HepG2 (cell line): ENCODE measurements around the gene TUBGCP6. TPM values are rescaled to one million over a fixed set of nuclear protein-coding genes. Genes with fewer than 3 reads are reported as not detected.
A peak's percentile ranks its signal among the peaks of the same experiment; 100 is the strongest.

Source experiments
- ARNTL ChIP-seq: sonication (generic); formaldehyde crosslinking; IDR thresholded peaks from 2 replicates; pipeline ENCODE4 v1.4.0; 2020; ENCODE audit warnings: mild to moderate bottlenecking, missing genetic modification reagents
- ATF1 ChIP-seq: IDR thresholded peaks from 2 replicates; pipeline ENCODE4 v1.6.1; 2016; ENCODE audit warnings: mild to moderate bottlenecking, control low read depth
- ISL2 ChIP-seq: sonication (generic); formaldehyde crosslinking; IDR thresholded peaks from 2 replicates; pipeline ENCODE4 v1.5.0; 2020; ENCODE audit warnings: missing genetic modification reagents
- KLF11 ChIP-seq: IDR thresholded peaks from 2 replicates; pipeline ENCODE4 v1.6.1; 2016; ENCODE audit warnings: missing compliant biosample characterization
- LCORL ChIP-seq, 2 experiments: fragments of 450-650 bp in 1 of 2; sonication (generic) in 1 of 2; formaldehyde crosslinking in 1 of 2; IDR thresholded peaks; 2 replicates each; pipeline versions ENCODE4 v1.5.0 to v1.6.1; 2017 to 2020; ENCODE audit warnings: antibody characterized with exemption in 1 of 2, missing genetic modification reagents in 1 of 2
- MAFG ChIP-seq: sonication (generic); formaldehyde crosslinking; IDR thresholded peaks from 2 replicates; pipeline ENCODE4 v1.5.1; 2020; ENCODE audit warnings: mild to moderate bottlenecking, missing genetic modification reagents
- RARA ChIP-seq: IDR thresholded peaks from 2 replicates; pipeline ENCODE4 v1.6.1; 2016; ENCODE audit warnings: missing genetic modification reagents, missing compliant biosample characterization
- ZBTB7B ChIP-seq: sonication (generic); formaldehyde crosslinking; IDR thresholded peaks from 2 replicates; pipeline ENCODE4 v1.4.0; 2020; ENCODE audit warnings: missing genetic modification reagents
- ZFAT ChIP-seq: sonication (generic); formaldehyde crosslinking; conservative IDR thresholded peaks from 2 replicates; pipeline ENCODE4 v1.8.1; 2023; ENCODE audit warnings: missing genetic modification reagents, inconsistent platforms
- ZNF329 ChIP-seq: sonication (generic); formaldehyde crosslinking; IDR thresholded peaks from 2 replicates; pipeline ENCODE4 v1.9.0; 2021; ENCODE audit warnings: low read depth, mild to moderate bottlenecking, missing genetic modification reagents
- ZNF557 ChIP-seq: sonication (generic); formaldehyde crosslinking; IDR thresholded peaks from 2 replicates; pipeline ENCODE4 v1.4.0; 2020; ENCODE audit warnings: missing genetic modification reagents
- ZNF75D ChIP-seq: sonication (generic); formaldehyde crosslinking; IDR thresholded peaks from 2 replicates; pipeline ENCODE4 v1.8.1; 2023; ENCODE audit warnings: missing genetic modification reagents, mild to moderate bottlenecking, borderline replicate concordance
- ZNF775 ChIP-seq: sonication (generic); formaldehyde crosslinking; IDR thresholded peaks from 2 replicates; pipeline ENCODE4 v1.4.0; 2020; ENCODE audit warnings: missing genetic modification reagents, mild to moderate bottlenecking, moderate library complexity, borderline replicate concordance
- polyA plus RNA-seq, 8 experiments: library from polyadenylated mRNA; depleted of rRNA in 3 of 8; stranded (reverse) in 7 of 8; unstranded in 1 of 8; fragments of >200 nt; fragmentation: Illumina TruSeq in 4 of 8; extraction: Trizol in 4 of 8; gene quantifications; 2 replicates each; pipeline versions ENCODE4 v1.2.1 to v1.2.3, GENCODE V29; 2011 to 2016; ENCODE audit warnings: low read depth in 4 of 8, missing spikeins in 1 of 8, mixed read lengths in 1 of 8; ENCODE audit not compliant: insufficient read depth in 1 of 8
- total RNA-seq, 5 experiments: library from RNA; depleted of rRNA; stranded (reverse); fragments of >200 nt; fragmentation: Illumina TruSeq; extraction: Trizol; gene quantifications; 2 replicates each; pipeline ENCODE4 v1.2.3, GENCODE V29; 2016; ENCODE audit warnings: low read depth in 1 of 5
- TF ChIP-seq, protein P1 (sequence below): sonication (generic); formaldehyde crosslinking; IDR thresholded peaks from 2 replicates; pipeline ENCODE4 v1.4.0; 2020; ENCODE audit warnings: missing genetic modification reagents
- TF ChIP-seq, protein P2 (sequence below): sonication (generic); formaldehyde crosslinking; IDR thresholded peaks from 2 replicates; pipeline ENCODE4 v1.5.0; 2020; ENCODE audit warnings: mild to moderate bottlenecking, low read depth, missing genetic modification reagents, borderline replicate concordance
- TF ChIP-seq, protein P3 (sequence below): sonication (generic); formaldehyde crosslinking; IDR thresholded peaks from 2 replicates; pipeline ENCODE4 v1.5.0; 2020; ENCODE audit warnings: missing genetic modification reagents
- TF ChIP-seq, protein P4 (sequence below): sonication (generic); formaldehyde crosslinking; IDR thresholded peaks from 2 replicates; pipeline ENCODE4 v1.4.0; 2020; ENCODE audit warnings: missing genetic modification reagents
- TF ChIP-seq, protein P5 (sequence below): sonication (generic); formaldehyde crosslinking; IDR thresholded peaks from 2 replicates; pipeline ENCODE4 v1.4.0; 2020; ENCODE audit warnings: missing genetic modification reagents

The TUBGCP6 gene
- total and polyA plus RNA-seq, 2 of the 13 experiments (the other 11 are each of a cell fraction or from before 2014, with no cell fraction given), result 14.6 to 15.7 TPM

DNA sequence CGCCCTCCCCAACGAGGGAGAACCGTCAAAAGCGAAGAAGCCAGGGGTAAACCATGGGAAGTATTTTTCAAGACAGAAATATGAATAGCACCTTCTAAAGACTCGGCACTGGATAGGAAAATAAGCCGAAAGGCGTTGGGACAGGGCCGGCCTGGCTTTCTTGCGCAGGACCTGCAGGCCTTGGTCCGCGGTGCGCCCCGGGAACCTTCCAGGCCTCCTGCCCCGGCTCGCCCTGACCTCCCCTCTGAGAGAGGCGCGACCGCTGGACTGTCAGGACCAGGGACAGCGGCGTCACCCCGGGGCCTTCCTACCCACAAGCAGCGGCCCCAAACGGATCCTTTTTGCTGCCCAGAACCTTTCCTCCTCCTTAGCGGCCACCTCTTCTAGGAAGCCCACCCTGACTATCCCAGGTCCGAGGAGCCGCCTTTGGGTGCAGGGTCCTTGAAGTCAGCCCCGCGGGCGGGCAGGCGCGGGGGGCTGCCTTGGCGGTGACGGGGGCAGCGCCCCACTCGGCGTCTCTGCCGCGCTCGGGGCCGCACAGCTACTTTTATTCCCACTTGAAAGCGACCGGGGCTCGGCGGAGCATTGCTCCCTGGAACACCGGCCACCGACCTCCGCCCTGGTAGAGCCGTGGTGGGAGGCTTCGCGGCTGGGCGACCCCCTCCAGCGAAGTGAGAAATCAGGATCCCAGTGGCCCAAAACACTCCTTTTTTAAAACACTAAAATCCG lies 26.0 kb upstream of the TUBGCP6 start (continued):
- TF ChIP-seq, protein P1, sequence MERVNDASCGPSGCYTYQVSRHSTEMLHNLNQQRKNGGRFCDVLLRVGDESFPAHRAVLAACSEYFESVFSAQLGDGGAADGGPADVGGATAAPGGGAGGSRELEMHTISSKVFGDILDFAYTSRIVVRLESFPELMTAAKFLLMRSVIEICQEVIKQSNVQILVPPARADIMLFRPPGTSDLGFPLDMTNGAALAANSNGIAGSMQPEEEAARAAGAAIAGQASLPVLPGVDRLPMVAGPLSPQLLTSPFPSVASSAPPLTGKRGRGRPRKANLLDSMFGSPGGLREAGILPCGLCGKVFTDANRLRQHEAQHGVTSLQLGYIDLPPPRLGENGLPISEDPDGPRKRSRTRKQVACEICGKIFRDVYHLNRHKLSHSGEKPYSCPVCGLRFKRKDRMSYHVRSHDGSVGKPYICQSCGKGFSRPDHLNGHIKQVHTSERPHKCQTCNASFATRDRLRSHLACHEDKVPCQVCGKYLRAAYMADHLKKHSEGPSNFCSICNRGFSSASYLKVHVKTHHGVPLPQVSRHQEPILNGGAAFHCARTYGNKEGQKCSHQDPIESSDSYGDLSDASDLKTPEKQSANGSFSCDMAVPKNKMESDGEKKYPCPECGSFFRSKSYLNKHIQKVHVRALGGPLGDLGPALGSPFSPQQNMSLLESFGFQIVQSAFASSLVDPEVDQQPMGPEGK (CRISPR knock-in tag), result peak; percentile 25; the same call in 1 of the 2 replicates
- TF ChIP-seq, protein P2, sequence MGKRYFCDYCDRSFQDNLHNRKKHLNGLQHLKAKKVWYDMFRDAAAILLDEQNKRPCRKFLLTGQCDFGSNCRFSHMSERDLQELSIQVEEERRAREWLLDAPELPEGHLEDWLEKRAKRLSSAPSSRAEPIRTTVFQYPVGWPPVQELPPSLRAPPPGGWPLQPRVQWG, result no peak
- TF ChIP-seq ARNTL (CRISPR knock-in tag) (no peak), KLF11 (CRISPR knock-in tag) (peak; percentile 96; the same call in 1 of the 2 replicates), ISL2 (CRISPR knock-in tag) (peak; percentile 46; the same call in 1 of the 2 replicates), LCORL (IDR thresholded peaks at IDR 0.05) (no peak), LCORL (CRISPR knock-in tag; IDR thresholded peaks at IDR 0.05) (0 out of 2 replicates have a peak, but pooled peaks have one; percentile 52), ZNF775 (CRISPR knock-in tag) (no peak), ZNF557 (CRISPR knock-in tag) (peak; percentile 67), RARA (CRISPR knock-in tag) (peak; percentile 72), ATF1 (no peak), ZFAT (CRISPR knock-in tag) (no peak), ZNF75D (CRISPR knock-in tag) (no peak), ZBTB7B (CRISPR knock-in tag) (no peak), ZNF329 (CRISPR knock-in tag) (0 out of 2 replicates have a peak, but pooled peaks have one; percentile 56), MAFG (no peak)
- TF ChIP-seq, protein P3, sequence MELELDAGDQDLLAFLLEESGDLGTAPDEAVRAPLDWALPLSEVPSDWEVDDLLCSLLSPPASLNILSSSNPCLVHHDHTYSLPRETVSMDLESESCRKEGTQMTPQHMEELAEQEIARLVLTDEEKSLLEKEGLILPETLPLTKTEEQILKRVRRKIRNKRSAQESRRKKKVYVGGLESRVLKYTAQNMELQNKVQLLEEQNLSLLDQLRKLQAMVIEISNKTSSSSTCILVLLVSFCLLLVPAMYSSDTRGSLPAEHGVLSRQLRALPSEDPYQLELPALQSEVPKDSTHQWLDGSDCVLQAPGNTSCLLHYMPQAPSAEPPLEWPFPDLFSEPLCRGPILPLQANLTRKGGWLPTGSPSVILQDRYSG (CRISPR knock-in tag), result no peak
- TF ChIP-seq, protein P4, sequence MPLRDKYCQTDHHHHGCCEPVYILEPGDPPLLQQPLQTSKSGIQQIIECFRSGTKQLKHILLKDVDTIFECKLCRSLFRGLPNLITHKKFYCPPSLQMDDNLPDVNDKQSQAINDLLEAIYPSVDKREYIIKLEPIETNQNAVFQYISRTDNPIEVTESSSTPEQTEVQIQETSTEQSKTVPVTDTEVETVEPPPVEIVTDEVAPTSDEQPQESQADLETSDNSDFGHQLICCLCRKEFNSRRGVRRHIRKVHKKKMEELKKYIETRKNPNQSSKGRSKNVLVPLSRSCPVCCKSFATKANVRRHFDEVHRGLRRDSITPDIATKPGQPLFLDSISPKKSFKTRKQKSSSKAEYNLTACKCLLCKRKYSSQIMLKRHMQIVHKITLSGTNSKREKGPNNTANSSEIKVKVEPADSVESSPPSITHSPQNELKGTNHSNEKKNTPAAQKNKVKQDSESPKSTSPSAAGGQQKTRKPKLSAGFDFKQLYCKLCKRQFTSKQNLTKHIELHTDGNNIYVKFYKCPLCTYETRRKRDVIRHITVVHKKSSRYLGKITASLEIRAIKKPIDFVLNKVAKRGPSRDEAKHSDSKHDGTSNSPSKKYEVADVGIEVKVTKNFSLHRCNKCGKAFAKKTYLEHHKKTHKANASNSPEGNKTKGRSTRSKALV (CRISPR knock-in tag), result peak; percentile 91
- TF ChIP-seq, protein P5, sequence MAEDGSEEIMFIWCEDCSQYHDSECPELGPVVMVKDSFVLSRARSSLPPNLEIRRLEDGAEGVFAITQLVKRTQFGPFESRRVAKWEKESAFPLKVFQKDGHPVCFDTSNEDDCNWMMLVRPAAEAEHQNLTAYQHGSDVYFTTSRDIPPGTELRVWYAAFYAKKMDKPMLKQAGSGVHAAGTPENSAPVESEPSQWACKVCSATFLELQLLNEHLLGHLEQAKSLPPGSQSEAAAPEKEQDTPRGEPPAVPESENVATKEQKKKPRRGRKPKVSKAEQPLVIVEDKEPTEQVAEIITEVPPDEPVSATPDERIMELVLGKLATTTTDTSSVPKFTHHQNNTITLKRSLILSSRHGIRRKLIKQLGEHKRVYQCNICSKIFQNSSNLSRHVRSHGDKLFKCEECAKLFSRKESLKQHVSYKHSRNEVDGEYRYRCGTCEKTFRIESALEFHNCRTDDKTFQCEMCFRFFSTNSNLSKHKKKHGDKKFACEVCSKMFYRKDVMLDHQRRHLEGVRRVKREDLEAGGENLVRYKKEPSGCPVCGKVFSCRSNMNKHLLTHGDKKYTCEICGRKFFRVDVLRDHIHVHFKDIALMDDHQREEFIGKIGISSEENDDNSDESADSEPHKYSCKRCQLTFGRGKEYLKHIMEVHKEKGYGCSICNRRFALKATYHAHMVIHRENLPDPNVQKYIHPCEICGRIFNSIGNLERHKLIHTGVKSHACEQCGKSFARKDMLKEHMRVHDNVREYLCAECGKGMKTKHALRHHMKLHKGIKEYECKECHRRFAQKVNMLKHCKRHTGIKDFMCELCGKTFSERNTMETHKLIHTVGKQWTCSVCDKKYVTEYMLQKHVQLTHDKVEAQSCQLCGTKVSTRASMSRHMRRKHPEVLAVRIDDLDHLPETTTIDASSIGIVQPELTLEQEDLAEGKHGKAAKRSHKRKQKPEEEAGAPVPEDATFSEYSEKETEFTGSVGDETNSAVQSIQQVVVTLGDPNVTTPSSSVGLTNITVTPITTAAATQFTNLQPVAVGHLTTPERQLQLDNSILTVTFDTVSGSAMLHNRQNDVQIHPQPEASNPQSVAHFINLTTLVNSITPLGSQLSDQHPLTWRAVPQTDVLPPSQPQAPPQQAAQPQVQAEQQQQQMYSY, result peak; percentile 64; the same call in 1 of the 2 replicates
